ENCODE results near the gene NKG7.

- no peak for TF ChIP-seq POLR2AphosphoS5 (IDR thresholded peaks at IDR 0.05; ENCODE audit: borderline replicate concordance, low read depth, low read length)
- no peak for TF ChIP-seq EZH2 (IDR thresholded peaks at IDR 0.05)
- no peak for TF ChIP-seq FOXP2 (optimal IDR thresholded peaks at IDR 0.05; ENCODE audit: control extremely low read depth, extremely low read length, insufficient read depth)
Observed at GRCh38 chr19:51347209-51347928, 25.1 kb downstream of the NKG7 start.

All from SK-N-MC (cell line).